Choroid plexus epithelial cell (primary cell): ENCODE data around the gene RWDD1.

ENCODE experiments used
- DNase-seq: peaks from one replicate; pipeline ENCODE4 v3.0.0-alpha.2; 2010; ENCODE audit warnings: low read depth
- H3K4me3 ChIP-seq: 2 replicates; pipeline ENCODE4 v1.5.1; 2011; ENCODE audit warnings: low read depth, mild to moderate bottlenecking, control low read depth, low read length, moderate library complexity
- CTCF ChIP-seq: conservative IDR thresholded peaks from 2 replicates; pipeline ENCODE4 v1.5.1; 2011; ENCODE audit warnings: low read depth, mild to moderate bottlenecking, control low read depth, inconsistent platforms, low read length, moderate library complexity

Gene RWDD1

GRCh38 chr6:116560130-116560529 is 11.2 kb upstream of the RWDD1 start:
- DNase-seq = no peak
- no peak overlapping the region for H3K4me3 ChIP-seq
- no peak for TF ChIP-seq CTCF

GRCh38 chr6:116561377-116562018 is 9.8 kb upstream of the RWDD1 start:
- peak; percentile 86 for DNase-seq
- H3K4me3 ChIP-seq = no peak overlapping the region
- TF ChIP-seq CTCF = peak; percentile 88

- no peak for TF ChIP-seq CTCF
- H3K4me3 ChIP-seq = no peak overlapping the region
- no peak for DNase-seq
Observed at GRCh38 chr6:116562019-116562403, 9.3 kb upstream of the RWDD1 start.

GRCh38 chr6:116562614-116563013 is 8.7 kb upstream of the RWDD1 start:
- DNase-seq = no peak
- TF ChIP-seq CTCF = no peak
- no peak overlapping the region for H3K4me3 ChIP-seq

- DNase-seq = no peak
- no peak for TF ChIP-seq CTCF
- no peak overlapping the region for H3K4me3 ChIP-seq
Observed at GRCh38 chr6:116563830-116564229, 7.5 kb upstream of the RWDD1 start.

GRCh38 chr6:116564311-116564710 is 7.0 kb upstream of the RWDD1 start:
- TF ChIP-seq CTCF = no peak
- H3K4me3 ChIP-seq = no peak overlapping the region
- no peak for DNase-seq
